ENCODE data around the gene TNPO3.
"Not testable (repeated sequence)": the region's sequence is repeated elsewhere in the genome, so short reads cannot be mapped to it uniquely, and the experiment has no call there.

The TNPO3 gene

GRCh38 chr7:128944487-128945236, 110.2 kb downstream of the TNPO3 start:
- no peak overlapping the region for H3K4me3 ChIP-seq (ENCODE audit: low read depth, low read length)
- no peak for TF ChIP-seq CTCF (IDR thresholded peaks at IDR 0.05; ENCODE audit: borderline replicate concordance, insufficient read depth, low read depth, low read length)

DNA sequence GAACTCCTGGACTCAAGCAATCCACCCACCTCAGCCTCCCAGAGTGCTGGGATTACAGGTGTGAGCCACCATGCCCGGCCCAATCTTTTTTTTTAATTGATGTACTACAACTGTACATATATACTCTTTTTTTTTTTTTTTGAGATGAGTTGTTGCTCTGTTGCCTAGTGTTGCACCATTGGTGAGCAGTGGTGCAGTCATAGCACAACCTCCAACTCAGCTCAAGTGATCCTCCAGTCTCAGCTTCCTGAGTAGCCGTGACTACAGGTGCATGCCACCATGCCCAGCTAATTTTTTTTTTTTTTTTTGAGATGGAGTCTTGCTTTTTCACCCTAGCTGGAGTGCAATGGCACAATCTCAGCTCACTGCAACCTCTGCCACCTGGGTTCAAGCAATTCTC, 111.7 kb downstream of the TNPO3 start:
- not testable (repeated sequence) for H3K4me3 ChIP-seq (ENCODE audit: low read depth, low read length)

GRCh38 chr7:128941946-128942526, 112.9 kb downstream of the TNPO3 start:
- no peak for TF ChIP-seq CTCF (IDR thresholded peaks at IDR 0.05; ENCODE audit: borderline replicate concordance, insufficient read depth, low read depth, low read length)
- H3K4me3 ChIP-seq (ENCODE audit: low read depth, low read length): peak overlapping the region; percentile 74

DNA sequence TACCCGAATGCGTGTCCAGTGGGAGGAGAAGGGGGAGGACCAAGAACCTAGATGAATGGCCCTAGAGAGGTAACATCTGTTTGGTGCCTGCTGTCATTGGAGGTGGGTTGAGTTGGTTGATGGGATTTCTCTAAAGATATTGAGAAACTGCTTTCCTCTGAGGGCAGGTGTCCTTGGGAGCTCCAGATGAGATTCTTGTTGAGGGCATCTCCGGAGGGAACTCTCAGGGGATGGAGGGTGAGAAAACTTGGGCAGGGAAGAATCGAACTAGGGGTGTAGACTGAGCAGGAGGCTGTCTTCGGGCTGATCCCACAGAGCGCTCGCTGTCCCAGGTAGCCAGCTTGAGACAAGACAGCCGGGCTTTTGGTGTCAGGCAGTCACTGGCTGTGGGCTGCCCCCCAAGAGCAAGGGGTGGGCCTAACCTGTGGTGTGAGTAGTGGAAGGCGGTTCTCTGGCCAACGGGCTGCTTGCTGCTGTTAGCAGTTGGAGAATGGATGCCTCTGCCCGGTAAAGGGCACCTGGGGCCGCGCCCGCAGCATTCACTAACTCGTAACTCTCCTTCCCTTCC, 113.5 kb downstream of the TNPO3 start:
- peak overlapping the region; percentile 74 for H3K4me3 ChIP-seq (ENCODE audit: low read depth, low read length)
- no peak for TF ChIP-seq CTCF (IDR thresholded peaks at IDR 0.05; ENCODE audit: borderline replicate concordance, insufficient read depth, low read depth, low read length)

DNA sequence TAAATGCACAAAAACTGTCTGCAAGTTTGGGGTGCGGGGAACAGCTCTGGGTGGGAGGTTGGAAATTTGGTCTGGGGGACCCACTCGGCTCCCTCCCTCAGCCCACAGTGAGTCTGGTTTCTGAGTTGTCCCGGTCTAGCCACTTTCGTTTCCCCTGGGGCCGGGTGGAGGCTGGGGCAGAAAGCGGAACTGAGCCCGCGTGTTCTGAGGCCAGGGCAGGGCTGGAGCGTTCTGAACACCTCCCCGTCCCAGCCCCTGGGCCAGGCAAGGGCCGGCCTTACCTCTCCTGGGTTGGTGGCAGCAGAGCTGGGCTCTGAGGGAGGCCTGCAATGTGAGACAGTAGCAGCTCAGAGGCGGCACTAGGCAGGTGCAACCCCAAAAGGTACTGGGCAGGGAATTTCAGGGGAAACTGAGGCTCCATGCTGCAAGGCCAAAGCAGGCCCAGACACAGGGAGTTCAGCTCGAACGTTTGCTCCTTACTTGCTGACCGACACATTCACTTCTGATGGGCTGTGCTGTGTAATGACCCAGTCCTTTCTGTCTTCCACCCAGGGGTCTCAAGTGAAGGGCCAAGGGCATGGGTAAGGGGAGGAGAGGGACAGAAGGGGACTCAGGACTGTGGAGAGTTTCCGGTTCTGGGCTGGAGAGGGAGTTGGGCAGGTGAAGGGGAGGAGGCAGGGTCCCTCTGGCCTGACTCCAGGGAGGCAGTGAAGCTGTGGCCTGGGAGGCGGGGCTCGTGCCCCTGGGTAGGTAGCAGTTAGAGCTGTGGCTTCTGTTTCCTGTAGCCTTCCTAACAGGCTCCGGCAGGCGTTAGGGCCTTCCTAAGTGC, 114.2 kb downstream of the TNPO3 start:
- peak overlapping the region; percentile 74 for H3K4me3 ChIP-seq (ENCODE audit: low read depth, low read length)
- TF ChIP-seq CTCF (IDR thresholded peaks at IDR 0.05; ENCODE audit: borderline replicate concordance, insufficient read depth, low read depth, low read length): no peak

- TF ChIP-seq CTCF (IDR thresholded peaks at IDR 0.05; ENCODE audit: borderline replicate concordance, insufficient read depth, low read depth, low read length): 0 out of 2 replicates have a peak, but pooled peaks have one; percentile 30
- H3K4me3 ChIP-seq (ENCODE audit: low read depth, low read length): peak overlapping the region; percentile 74
These were observed 115.0 kb downstream of the TNPO3 start for GRCh38 chr7:128939861-128940410.

Data from GM12875 (cell line).